Vagina (tissue), 2 donors: ENCODE data around the gene GNG13.

Experiments
- CTCF ChIP-seq, 3 experiments: fragments of 450-650 bp in 2 of 3; fragments of 200-600 bp in 1 of 3; sonication (generic) in 1 of 3; IDR thresholded peaks; one replicate each; pipeline ENCODE4 v1.5.1; 2017 to 2019; ENCODE audit warnings: antibody characterized with exemption in 3 of 3, mild to moderate bottlenecking in 2 of 3, moderate library complexity in 2 of 3
- POLR2A ChIP-seq, 2 donors: fragments of 450-650 bp; IDR thresholded peaks; one replicate each; pipeline ENCODE4 v1.6.1; 2017; ENCODE audit warnings: antibody characterized with exemption in 2 of 2, mild to moderate bottlenecking in 2 of 2, moderate library complexity in 2 of 2
- POLR2AphosphoS5 ChIP-seq, 2 donors: sonication (generic); formaldehyde crosslinking; IDR thresholded peaks; one replicate each; pipeline ENCODE4 v1.9.0; 2017; ENCODE audit warnings: antibody characterized with exemption in 2 of 2, mild to moderate bottlenecking in 2 of 2, low read depth in 1 of 2; ENCODE audit not compliant: insufficient read depth in 1 of 2

- TF ChIP-seq POLR2A (IDR thresholded peaks at IDR 0.05), result no peak
- no peak for TF ChIP-seq CTCF (IDR thresholded peaks at IDR 0.05)
- TF ChIP-seq POLR2AphosphoS5 (IDR thresholded peaks at IDR 0.05; ENCODE audit: insufficient read depth in 1 of 2, low read depth in 1 of 2), result no peak
These were observed 40.5 kb downstream of the GNG13 start for GRCh38 chr16:760065-760464.
